Measurements from ENCODE around the gene GRID1. TPM values are rescaled to one million over a fixed set of nuclear protein-coding genes. Genes with fewer than 3 reads are reported as not detected.

GRID1 gene
- total RNA-seq, 1 experiment from 2014 or later: not detected

GRCh38 chr10:85593226-85593772 is 773.3 kb downstream of the GRID1 start:
- Mint-ChIP-seq H3K9me3 (ENCODE audit: low read depth, unreplicated experiment) (no peaks in the 10 kb centered on the region), H3K36me3 (ENCODE audit: insufficient read depth, unreplicated experiment) (no peaks in the 10 kb centered on the region), H3K27ac (ENCODE audit: unreplicated experiment) (no peak overlapping the region), H3K27me3 (ENCODE audit: unreplicated experiment) (no peaks in the 10 kb centered on the region), H3K4me1 (ENCODE audit: low read depth, unreplicated experiment) (no peaks in the 10 kb centered on the region), H3K4me3 (ENCODE audit: low read depth, unreplicated experiment) (no peak overlapping the region)
- CTCF ChIA-PET: no interaction called here
- TF ChIP-seq CTCF (IDR thresholded peaks at IDR 0.05; ENCODE audit: unreplicated experiment): no peak
- DNase-seq: no peak
- intact Hi-C loops (cut with micrococcal nuclease; ENCODE audit: unreplicated experiment): no loop called here
- BruUV-seq (replicated peaks): no TSS peak

GRCh38 chr10:85581371-85581770 is 785.2 kb downstream of the GRID1 start:
- Mint-ChIP-seq H3K27me3 (ENCODE audit: unreplicated experiment) (no peaks in the 10 kb centered on the region), H3K4me3 (ENCODE audit: low read depth, unreplicated experiment) (no peak overlapping the region), H3K4me1 (ENCODE audit: low read depth, unreplicated experiment) (no peaks in the 10 kb centered on the region), H3K36me3 (ENCODE audit: insufficient read depth, unreplicated experiment) (no peaks in the 10 kb centered on the region), H3K9me3 (ENCODE audit: low read depth, unreplicated experiment) (peaks cover 3% of the 10 kb centered on the region), H3K27ac (ENCODE audit: unreplicated experiment) (no peak overlapping the region)
- intact Hi-C loops (cut with micrococcal nuclease; ENCODE audit: unreplicated experiment): no loop called here
- DNase-seq: no peak
- no peak for TF ChIP-seq CTCF (IDR thresholded peaks at IDR 0.05; ENCODE audit: unreplicated experiment)
- no TSS peak for BruUV-seq (replicated peaks)
- CTCF ChIA-PET: no interaction called here

GRCh38 chr10:85580585-85580984 is 786.0 kb downstream of the GRID1 start:
- CTCF ChIA-PET: interaction anchor here (0.6 kb wide), 1 partner anchor 254 kb away, joined by 4 read pairs; no protein-coding TSS in a partner anchor
- Mint-ChIP-seq H3K27ac (ENCODE audit: unreplicated experiment) (no peak overlapping the region), H3K36me3 (ENCODE audit: insufficient read depth, unreplicated experiment) (no peaks in the 10 kb centered on the region), H3K4me3 (ENCODE audit: low read depth, unreplicated experiment) (no peak overlapping the region), H3K4me1 (ENCODE audit: low read depth, unreplicated experiment) (no peaks in the 10 kb centered on the region), H3K27me3 (ENCODE audit: unreplicated experiment) (no peaks in the 10 kb centered on the region), H3K9me3 (ENCODE audit: low read depth, unreplicated experiment) (peaks cover 7% of the 10 kb centered on the region)
- no peak for DNase-seq
- intact Hi-C loops (cut with micrococcal nuclease; ENCODE audit: unreplicated experiment): no loop called here
- BruUV-seq (replicated peaks): no TSS peak
- no peak for TF ChIP-seq CTCF (IDR thresholded peaks at IDR 0.05; ENCODE audit: unreplicated experiment)

- no peak for DNase-seq
- Mint-ChIP-seq H3K4me1 (ENCODE audit: low read depth, unreplicated experiment) (no peaks in the 10 kb centered on the region), H3K36me3 (ENCODE audit: insufficient read depth, unreplicated experiment) (no peaks in the 10 kb centered on the region), H3K27ac (ENCODE audit: unreplicated experiment) (no peak overlapping the region), H3K27me3 (ENCODE audit: unreplicated experiment) (no peaks in the 10 kb centered on the region), H3K4me3 (ENCODE audit: low read depth, unreplicated experiment) (no peak overlapping the region), H3K9me3 (ENCODE audit: low read depth, unreplicated experiment) (peaks cover 9% of the 10 kb centered on the region)
- TF ChIP-seq CTCF (IDR thresholded peaks at IDR 0.05; ENCODE audit: unreplicated experiment): no peak
- CTCF ChIA-PET: no interaction called here
- BruUV-seq (replicated peaks): no TSS peak
- intact Hi-C loops (cut with micrococcal nuclease; ENCODE audit: unreplicated experiment): no loop called here
Observed at GRCh38 chr10:85578860-85579259, 787.7 kb downstream of the GRID1 start.
